Measurements from ENCODE around the gene EFR3B.
"Not testable (repeated sequence)": the region's sequence is repeated elsewhere in the genome, so short reads cannot be mapped to it uniquely, and the experiment has no call there.

DNA sequence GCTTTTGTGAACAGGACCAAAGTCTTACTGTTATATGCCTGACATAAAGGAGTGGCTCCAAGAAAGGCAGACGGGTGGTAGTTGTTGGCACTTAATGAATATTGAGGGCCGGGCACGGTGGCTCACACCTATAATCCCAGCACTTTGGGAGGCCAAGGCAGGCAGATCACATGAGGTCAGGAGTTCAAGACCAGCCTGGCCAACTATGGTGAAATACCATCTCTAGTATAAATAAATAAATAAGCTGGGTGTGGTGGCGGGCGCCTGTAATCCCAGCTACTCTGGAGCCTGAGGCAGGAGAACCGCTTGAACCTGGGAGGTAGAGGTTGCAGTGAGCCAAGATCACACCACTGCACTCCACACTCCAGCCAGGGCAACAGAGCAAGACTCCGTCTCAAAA is 120.2 kb downstream of the EFR3B start:
- TF ChIP-seq, protein P1, sequence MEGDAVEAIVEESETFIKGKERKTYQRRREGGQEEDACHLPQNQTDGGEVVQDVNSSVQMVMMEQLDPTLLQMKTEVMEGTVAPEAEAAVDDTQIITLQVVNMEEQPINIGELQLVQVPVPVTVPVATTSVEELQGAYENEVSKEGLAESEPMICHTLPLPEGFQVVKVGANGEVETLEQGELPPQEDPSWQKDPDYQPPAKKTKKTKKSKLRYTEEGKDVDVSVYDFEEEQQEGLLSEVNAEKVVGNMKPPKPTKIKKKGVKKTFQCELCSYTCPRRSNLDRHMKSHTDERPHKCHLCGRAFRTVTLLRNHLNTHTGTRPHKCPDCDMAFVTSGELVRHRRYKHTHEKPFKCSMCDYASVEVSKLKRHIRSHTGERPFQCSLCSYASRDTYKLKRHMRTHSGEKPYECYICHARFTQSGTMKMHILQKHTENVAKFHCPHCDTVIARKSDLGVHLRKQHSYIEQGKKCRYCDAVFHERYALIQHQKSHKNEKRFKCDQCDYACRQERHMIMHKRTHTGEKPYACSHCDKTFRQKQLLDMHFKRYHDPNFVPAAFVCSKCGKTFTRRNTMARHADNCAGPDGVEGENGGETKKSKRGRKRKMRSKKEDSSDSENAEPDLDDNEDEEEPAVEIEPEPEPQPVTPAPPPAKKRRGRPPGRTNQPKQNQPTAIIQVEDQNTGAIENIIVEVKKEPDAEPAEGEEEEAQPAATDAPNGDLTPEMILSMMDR (IDR thresholded peaks at IDR 0.05) = not testable (repeated sequence)
- not testable (repeated sequence) for TF ChIP-seq POLR2A (IDR thresholded peaks at IDR 0.05)
